ENCODE results near the gene HACE1. TPM values are rescaled to one million over a fixed set of nuclear protein-coding genes. Genes with fewer than 3 reads are reported as not detected.

Gene HACE1
- total RNA-seq, 1 donor from 2014 or later: 18.2 TPM

DNA sequence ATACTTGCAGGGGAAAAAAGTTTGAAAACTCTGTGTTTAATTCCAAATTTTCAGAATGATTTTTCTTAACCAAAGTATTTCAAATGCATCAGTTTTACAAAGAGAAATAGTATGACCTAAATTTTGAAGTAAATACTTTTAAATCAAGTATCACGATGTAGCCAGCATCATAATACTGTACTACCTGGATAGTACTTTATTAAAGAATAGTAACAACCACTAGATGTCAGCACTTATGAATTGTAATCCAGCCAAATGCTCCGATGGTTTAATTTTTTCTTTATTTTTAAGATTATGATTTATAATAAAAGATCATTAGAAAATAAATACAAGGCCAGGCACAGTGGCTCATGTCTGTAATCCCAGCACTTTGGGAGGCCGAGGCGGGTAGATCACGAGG, 37.2 kb upstream of the HACE1 start:
- no peaks in the 10 kb centered on the region for H3K36me3 Mint-ChIP-seq (ENCODE audit: low read depth)
- no peak overlapping the region for H3K4me3 Mint-ChIP-seq (ENCODE audit: unreplicated experiment)
- peaks cover 5% of the 10 kb centered on the region for H3K9me3 Mint-ChIP-seq (ENCODE audit: low read depth)
- H3K4me1 Mint-ChIP-seq (ENCODE audit: low read depth): no peaks in the 10 kb centered on the region
- H3K27me3 Mint-ChIP-seq (ENCODE audit: low read depth): peaks cover 20% of the 10 kb centered on the region
- H3K27ac Mint-ChIP-seq (ENCODE audit: unreplicated experiment): no peak overlapping the region
- no peak for DNase-seq (ENCODE audit: low spot score)
- peak; percentile 78 for TF ChIP-seq CTCF (IDR thresholded peaks at IDR 0.05)

- TF ChIP-seq CTCF (IDR thresholded peaks at IDR 0.05): no peak
- H3K4me3 Mint-ChIP-seq (ENCODE audit: unreplicated experiment): no peak overlapping the region
- H3K36me3 Mint-ChIP-seq (ENCODE audit: low read depth): no peaks in the 10 kb centered on the region
- peaks cover 21% of the 10 kb centered on the region for H3K27me3 Mint-ChIP-seq (ENCODE audit: low read depth)
- H3K4me1 Mint-ChIP-seq (ENCODE audit: low read depth): no peaks in the 10 kb centered on the region
- no peak for DNase-seq (ENCODE audit: low spot score)
- peaks cover 14% of the 10 kb centered on the region for H3K9me3 Mint-ChIP-seq (ENCODE audit: low read depth)
- no peak overlapping the region for H3K27ac Mint-ChIP-seq (ENCODE audit: unreplicated experiment)
Observed at GRCh38 chr6:104888066-104888465, 28.3 kb upstream of the HACE1 start.

- TF ChIP-seq CTCF (IDR thresholded peaks at IDR 0.05): no peak
- Mint-ChIP-seq H3K36me3 (ENCODE audit: low read depth) (no peaks in the 10 kb centered on the region), H3K4me1 (ENCODE audit: low read depth) (no peaks in the 10 kb centered on the region), H3K27ac (ENCODE audit: unreplicated experiment) (no peak overlapping the region), H3K27me3 (ENCODE audit: low read depth) (peaks cover 22% of the 10 kb centered on the region), H3K9me3 (ENCODE audit: low read depth) (peaks cover 14% of the 10 kb centered on the region), H3K4me3 (ENCODE audit: unreplicated experiment) (no peak overlapping the region)
- no peak for DNase-seq (ENCODE audit: low spot score)
Observed at GRCh38 chr6:104887350-104887749, 27.6 kb upstream of the HACE1 start.

- TF ChIP-seq CTCF (IDR thresholded peaks at IDR 0.05): no peak
- Mint-ChIP-seq H3K9me3 (ENCODE audit: low read depth) (peaks cover 14% of the 10 kb centered on the region), H3K36me3 (ENCODE audit: low read depth) (no peaks in the 10 kb centered on the region), H3K4me1 (ENCODE audit: low read depth) (no peaks in the 10 kb centered on the region), H3K4me3 (ENCODE audit: unreplicated experiment) (no peak overlapping the region), H3K27ac (ENCODE audit: unreplicated experiment) (no peak overlapping the region), H3K27me3 (ENCODE audit: low read depth) (peaks cover 21% of the 10 kb centered on the region)
- no peak for DNase-seq (ENCODE audit: low spot score)
Observed at GRCh38 chr6:104885518-104886043, 25.9 kb upstream of the HACE1 start.

- H3K4me1 Mint-ChIP-seq (ENCODE audit: low read depth): no peaks in the 10 kb centered on the region
- no peak for DNase-seq (ENCODE audit: low spot score)
- peaks cover 24% of the 10 kb centered on the region for H3K27me3 Mint-ChIP-seq (ENCODE audit: low read depth)
Observed at GRCh38 chr6:104884867-104885517, 25.3 kb upstream of the HACE1 start.

More at GRCh38 chr6:104884867-104885517, 25.3 kb upstream of the HACE1 start:
- no peak for TF ChIP-seq CTCF (IDR thresholded peaks at IDR 0.05)
- H3K4me3 Mint-ChIP-seq (ENCODE audit: unreplicated experiment): no peak overlapping the region
- H3K9me3 Mint-ChIP-seq (ENCODE audit: low read depth): peaks cover 14% of the 10 kb centered on the region
- no peak overlapping the region for H3K27ac Mint-ChIP-seq (ENCODE audit: unreplicated experiment)
- no peaks in the 10 kb centered on the region for H3K36me3 Mint-ChIP-seq (ENCODE audit: low read depth)

All from chondrocyte (in vitro differentiated cells).